ENCODE measurements around the gene RALGAPA2. TPM values are rescaled to one million over a fixed set of nuclear protein-coding genes. Genes with fewer than 3 reads are reported as not detected.

Gene RALGAPA2
- total and polyA plus RNA-seq, 2 experiments from 2014 or later, result 13.1 to 43.4 TPM

GRCh38 chr20:20480689-20481088, 231.8 kb downstream of the RALGAPA2 start:
- H4K20me1 ChIP-seq (replicated peaks; ENCODE audit: insufficient read depth), result no peaks in the 10 kb centered on the region
- H3K4me1 ChIP-seq (ENCODE audit: insufficient read depth), result peaks cover 17% of the 10 kb centered on the region
- H3K4me2 ChIP-seq, result no peak overlapping the region
- Mint-ChIP-seq H3K4me3 (no peak overlapping the region), H3K27ac (no peak overlapping the region), H3K9me3 (no peaks in the 10 kb centered on the region), H3K4me1 (peaks cover 16% of the 10 kb centered on the region), H3K36me3 (ENCODE audit: low read depth) (no peaks in the 10 kb centered on the region), H3K27me3 (ENCODE audit: insufficient read depth, low read depth, poor library complexity) (no peaks in the 10 kb centered on the region)
- H3K27me3 ChIP-seq (ENCODE audit: insufficient read depth), result no peaks in the 10 kb centered on the region
- TF ChIP-seq REST (IDR thresholded peaks at IDR 0.05; ENCODE audit: unreplicated experiment), result no peak
- no peak for TF ChIP-seq ZNF462 (CRISPR knock-in tag; IDR thresholded peaks at IDR 0.05)
- no peak for TF ChIP-seq STAT1 (IDR thresholded peaks at IDR 0.05; ENCODE audit: unreplicated experiment)
- no peak for TF ChIP-seq ZNF331 (CRISPR knock-in tag; IDR thresholded peaks at IDR 0.05; ENCODE audit: low read depth)
- no peak for TF ChIP-seq CREB1 (CRISPR knock-in tag; IDR thresholded peaks at IDR 0.05; ENCODE audit: low read depth)
- TF ChIP-seq NANOG (IDR thresholded peaks at IDR 0.05; ENCODE audit: borderline replicate concordance), result no peak
- no peak for TF ChIP-seq ETS1 (IDR thresholded peaks at IDR 0.05)
- no peak for TF ChIP-seq POLR2AphosphoS5 (IDR thresholded peaks at IDR 0.05; ENCODE audit: low read depth)
- no peak for TF ChIP-seq JUNB (IDR thresholded peaks at IDR 0.05; ENCODE audit: unreplicated experiment)
- TF ChIP-seq EZH2 (IDR thresholded peaks at IDR 0.05; ENCODE audit: low read depth, unreplicated experiment), result no peak
- TF ChIP-seq ZNF114 (CRISPR knock-in tag; IDR thresholded peaks at IDR 0.05), result no peak
- TF ChIP-seq CTCF (conservative IDR thresholded peaks at IDR 0.05; ENCODE audit: low read depth in 2 of 2), result no peak
- no peak for TF ChIP-seq EZH2phosphoT487 (IDR thresholded peaks at IDR 0.05; ENCODE audit: unreplicated experiment)
- H3K27ac ChIP-seq (ENCODE audit: low read depth), result no peak overlapping the region
- H3K36me3 ChIP-seq (ENCODE audit: insufficient read depth), result no peaks in the 10 kb centered on the region
- no peaks in the 10 kb centered on the region for H3K9me2 ChIP-seq (ENCODE audit: insufficient read depth)
- no peak overlapping the region for H2AFZ ChIP-seq
- H3K4me3 ChIP-seq, result no peak overlapping the region
- DNase-seq (ENCODE audit: low spot score) (no peak), ATAC-seq (no peak)
- H3K79me2 ChIP-seq (replicated peaks; ENCODE audit: insufficient read depth), result no peaks in the 10 kb centered on the region
- H3F3A ChIP-seq (replicated peaks; ENCODE audit: low read depth), result no peaks in the 10 kb centered on the region
